NB4 (cell line): ENCODE measurements around the gene DIP2C.

Source experiments
- CTCF ChIP-seq: IDR thresholded peaks from one replicate; pipeline ENCODE4 v1.5.1; 2012; ENCODE audit warnings: low read depth, low read length
- MAX ChIP-seq: IDR thresholded peaks from 2 replicates; pipeline ENCODE4 v1.6.1; 2011; ENCODE audit warnings: low read depth, low read length
- MYC ChIP-seq: IDR thresholded peaks from 2 replicates; pipeline ENCODE4 v1.6.1; 2011; ENCODE audit warnings: low read depth, low read length
- POLR2A ChIP-seq: IDR thresholded peaks from 2 replicates; pipeline ENCODE4 v1.6.1; 2011; ENCODE audit warnings: mild to moderate bottlenecking; ENCODE audit not compliant: insufficient read length; ENCODE audit errors: extremely low read depth

GRCh38 chr10:499991-500390 is 189.5 kb downstream of the DIP2C start:
- TF ChIP-seq CTCF, result no peak
- no peak for TF ChIP-seq POLR2A
- no peak for TF ChIP-seq MAX
- no peak for TF ChIP-seq MYC
